Measurements from ENCODE around the gene RUNX1.

RUNX1 gene

GRCh38 chr21:35059742-35060141 lies 10.6 kb upstream of the RUNX1 start:
- no peak for DNase-seq (ENCODE audit: low read depth)

- no peak for DNase-seq (ENCODE audit: low read depth)
Observed at GRCh38 chr21:35058058-35058457, 9.0 kb upstream of the RUNX1 start.

GRCh38 chr21:35057428-35057827 lies 8.3 kb upstream of the RUNX1 start:
- no peak for DNase-seq (ENCODE audit: low read depth)

- no peak for DNase-seq (ENCODE audit: low read depth)
Observed at GRCh38 chr21:35053356-35054096, 4.4 kb upstream of the RUNX1 start.

- DNase-seq (ENCODE audit: low read depth) = no peak
Observed at GRCh38 chr21:35052801-35053200, 3.7 kb upstream of the RUNX1 start.

- DNase-seq (ENCODE audit: low read depth) = peak; percentile 72
Observed at GRCh38 chr21:35051287-35051818, 2.3 kb upstream of the RUNX1 start.

- no peak for DNase-seq (ENCODE audit: low read depth)
Observed at GRCh38 chr21:35050348-35051286, 1.5 kb upstream of the RUNX1 start.

- no peak for DNase-seq (ENCODE audit: low read depth)
Observed at GRCh38 chr21:35048183-35048601, 910 bp downstream of the RUNX1 start.

- DNase-seq (ENCODE audit: low read depth) = no peak
Observed at GRCh38 chr21:35046880-35047229, 2.2 kb downstream of the RUNX1 start.

- no peak for DNase-seq (ENCODE audit: low read depth)
Observed at GRCh38 chr21:35046263-35046624, 2.9 kb downstream of the RUNX1 start.

GRCh38 chr21:35045542-35046262 lies 3.4 kb downstream of the RUNX1 start:
- DNase-seq (ENCODE audit: low read depth) = peak; percentile 53

GRCh38 chr21:35044770-35045541 lies 4.1 kb downstream of the RUNX1 start:
- no peak for DNase-seq (ENCODE audit: low read depth)

GRCh38 chr21:35044128-35044527 lies 5.0 kb downstream of the RUNX1 start:
- DNase-seq (ENCODE audit: low read depth) = no peak

GRCh38 chr21:35043549-35043948 lies 5.6 kb downstream of the RUNX1 start:
- no peak for DNase-seq (ENCODE audit: low read depth)

GRCh38 chr21:35042836-35043235 lies 6.3 kb downstream of the RUNX1 start:
- DNase-seq (ENCODE audit: low read depth) = no peak

GRCh38 chr21:35041881-35042280 lies 7.2 kb downstream of the RUNX1 start:
- no peak for DNase-seq (ENCODE audit: low read depth)

- DNase-seq (ENCODE audit: low read depth) = no peak
Observed at GRCh38 chr21:35041122-35041521, 8.0 kb downstream of the RUNX1 start.

GRCh38 chr21:35039595-35040289 lies 9.4 kb downstream of the RUNX1 start:
- no peak for DNase-seq (ENCODE audit: low read depth)

- no peak for DNase-seq (ENCODE audit: low read depth)
Observed at GRCh38 chr21:35038772-35039319, 10.3 kb downstream of the RUNX1 start.

GRCh38 chr21:35037384-35037765 lies 11.7 kb downstream of the RUNX1 start:
- DNase-seq (ENCODE audit: low read depth) = no peak
